ENCODE measurements around the gene FGGY.

FGGY gene

DNA sequence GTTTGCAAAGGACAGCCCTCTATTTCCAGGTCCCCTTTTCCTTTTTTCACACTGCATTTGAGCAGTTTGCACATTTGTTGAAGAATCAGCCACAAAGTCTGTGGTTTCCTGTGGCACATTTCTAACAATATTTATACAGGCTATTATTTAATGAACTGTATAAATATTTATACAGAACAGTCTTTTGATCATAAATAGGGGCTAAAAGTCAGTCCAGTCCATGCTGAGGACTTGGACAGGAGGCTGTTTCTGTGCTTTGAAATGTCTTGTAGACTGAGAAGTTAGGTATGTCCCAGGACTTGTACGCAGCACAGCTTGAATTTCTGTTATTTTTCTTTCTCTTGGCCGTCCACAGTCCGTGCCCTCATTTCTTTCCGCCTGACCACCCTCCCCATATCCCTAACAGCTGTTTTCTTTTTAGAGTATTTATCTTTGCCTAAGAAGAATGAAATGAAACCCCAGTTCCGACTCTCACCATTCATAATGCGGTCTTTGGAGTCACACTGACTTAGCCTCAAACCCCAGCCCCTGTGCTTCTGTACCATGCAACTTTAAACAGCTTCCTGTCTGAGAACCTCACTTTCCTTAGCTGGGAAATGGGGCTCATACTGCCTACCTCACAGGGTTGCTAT is 19.7 kb downstream of the FGGY start:
- H3K9ac ChIP-seq (ENCODE audit: low read depth, low read length), result no peak overlapping the region
- no peaks in the 10 kb centered on the region for H3K27me3 ChIP-seq (ENCODE audit: insufficient read depth, low read length)
- peaks cover 9% of the 10 kb centered on the region; the same call in 1 of the 2 replicates for H3K4me1 ChIP-seq (ENCODE audit: insufficient read depth, low read length)
- no peak overlapping the region for H3K4me3 ChIP-seq (ENCODE audit: low read length)
- 93% methylated on average over 6 of the region's 6 CpGs for WGBS
- no peaks in the 10 kb centered on the region for H3K9me3 ChIP-seq (ENCODE audit: insufficient read depth, low read depth, low read length)
- H3K36me3 ChIP-seq (ENCODE audit: insufficient read depth, low read length), result no peaks in the 10 kb centered on the region
- no peak overlapping the region for H3K27ac ChIP-seq (ENCODE audit: low read depth, low read length)

DNA sequence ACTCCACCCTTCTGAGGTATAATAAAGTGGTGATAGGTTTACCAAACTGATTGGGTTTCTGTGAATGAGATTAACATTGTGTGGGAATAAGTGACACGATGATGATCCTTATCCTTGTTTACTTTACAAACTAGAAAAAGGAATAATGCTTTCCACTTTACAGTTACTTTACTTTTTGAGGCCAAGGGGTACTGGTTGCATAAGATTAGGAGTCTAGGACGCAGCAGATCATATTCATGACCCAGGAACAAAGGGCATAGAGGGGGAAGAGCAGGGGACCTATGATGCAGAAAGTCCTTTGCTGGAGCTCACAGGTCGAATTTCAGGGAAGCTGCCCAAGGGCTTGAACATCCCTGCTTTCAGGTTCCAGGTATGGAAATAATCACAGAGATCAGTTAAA is 20.4 kb downstream of the FGGY start:
- no peak overlapping the region for H3K27ac ChIP-seq (ENCODE audit: low read depth, low read length)

DNA sequence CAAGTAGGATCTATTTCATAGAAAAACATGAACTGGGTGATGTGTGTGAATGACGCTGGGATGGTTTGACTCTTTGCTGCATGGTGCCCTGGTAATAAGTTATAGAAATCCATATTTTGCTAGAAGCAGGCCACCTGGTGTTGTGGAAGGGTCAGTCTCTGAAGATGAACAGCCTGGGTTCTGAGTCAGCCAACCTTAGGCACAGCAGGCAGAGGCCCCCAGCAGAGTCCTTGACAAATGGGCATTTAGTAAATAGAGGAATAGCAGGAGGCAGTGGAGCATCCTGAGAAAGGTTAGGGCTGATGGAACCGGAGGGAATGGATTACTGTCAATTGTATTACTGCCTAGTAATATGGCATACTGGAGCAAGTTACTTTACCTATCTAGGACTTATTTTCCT is 20.9 kb downstream of the FGGY start:
- 45% methylated on average over 2 of the region's 2 CpGs for WGBS
- no peak overlapping the region for H3K4me3 ChIP-seq (ENCODE audit: low read length)

More for the DNA sequence above, 20.4 kb downstream of the FGGY start:
- Histone ChIP-seq H3K9me3 (ENCODE audit: insufficient read depth, low read depth, low read length) (no peaks in the 10 kb centered on the region), H3K27me3 (ENCODE audit: insufficient read depth, low read length) (no peaks in the 10 kb centered on the region), H3K36me3 (ENCODE audit: insufficient read depth, low read length) (no peaks in the 10 kb centered on the region), H3K9ac (ENCODE audit: low read depth, low read length) (no peak overlapping the region), H3K4me1 (ENCODE audit: insufficient read depth, low read length) (peaks cover 9% of the 10 kb centered on the region; the same call in 1 of the 2 replicates), H3K4me3 (ENCODE audit: low read length) (no peak overlapping the region)
- WGBS, result 79% methylated on average over 2 of the region's 3 CpGs

DNA sequence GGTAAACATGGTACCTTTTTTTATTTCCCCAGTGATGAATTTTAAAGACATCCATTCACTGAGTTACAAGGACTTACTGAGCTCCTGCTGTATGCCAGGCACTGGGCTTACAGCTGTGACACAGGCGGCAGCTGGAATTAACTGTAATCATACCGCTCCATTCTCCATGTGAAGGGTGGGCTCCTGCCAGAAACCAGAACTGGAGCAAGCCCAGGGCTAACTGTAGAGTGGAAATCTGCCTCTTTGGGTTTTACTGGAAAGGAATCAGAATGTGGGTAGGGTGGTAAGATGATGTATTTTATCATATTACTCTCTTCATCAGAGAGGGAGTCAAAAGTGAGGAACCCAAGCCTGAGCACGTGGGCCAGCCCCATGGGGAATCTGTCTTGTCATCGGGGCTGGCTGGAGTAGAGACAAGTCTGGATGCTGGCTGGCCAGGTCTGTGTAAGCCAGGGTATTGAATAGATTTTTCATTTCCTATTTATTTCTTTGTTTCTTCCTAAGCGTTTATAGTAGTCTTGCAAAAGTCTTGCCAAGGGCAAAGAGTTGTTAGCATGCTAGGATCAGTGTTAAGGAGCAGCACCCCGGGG is 21.5 kb downstream of the FGGY start:
- Histone ChIP-seq H3K4me3 (ENCODE audit: low read length) (no peak overlapping the region), H3K4me1 (ENCODE audit: insufficient read depth, low read length) (peaks cover 9% of the 10 kb centered on the region; the same call in 1 of the 2 replicates), H3K9ac (ENCODE audit: low read depth, low read length) (no peak overlapping the region), H3K9me3 (ENCODE audit: insufficient read depth, low read depth, low read length) (no peaks in the 10 kb centered on the region), H3K27ac (ENCODE audit: low read depth, low read length) (no peak overlapping the region), H3K27me3 (ENCODE audit: insufficient read depth, low read length) (no peaks in the 10 kb centered on the region), H3K36me3 (ENCODE audit: insufficient read depth, low read length) (no peaks in the 10 kb centered on the region)
- 94% methylated on average over 6 of the region's 6 CpGs for WGBS

More for the DNA sequence above, 20.9 kb downstream of the FGGY start:
- Histone ChIP-seq H3K4me1 (ENCODE audit: insufficient read depth, low read length) (peaks cover 9% of the 10 kb centered on the region; the same call in 1 of the 2 replicates), H3K36me3 (ENCODE audit: insufficient read depth, low read length) (no peaks in the 10 kb centered on the region), H3K9ac (ENCODE audit: low read depth, low read length) (no peak overlapping the region), H3K9me3 (ENCODE audit: insufficient read depth, low read depth, low read length) (no peaks in the 10 kb centered on the region), H3K27ac (ENCODE audit: low read depth, low read length) (no peak overlapping the region), H3K27me3 (ENCODE audit: insufficient read depth, low read length) (no peaks in the 10 kb centered on the region)

DNA sequence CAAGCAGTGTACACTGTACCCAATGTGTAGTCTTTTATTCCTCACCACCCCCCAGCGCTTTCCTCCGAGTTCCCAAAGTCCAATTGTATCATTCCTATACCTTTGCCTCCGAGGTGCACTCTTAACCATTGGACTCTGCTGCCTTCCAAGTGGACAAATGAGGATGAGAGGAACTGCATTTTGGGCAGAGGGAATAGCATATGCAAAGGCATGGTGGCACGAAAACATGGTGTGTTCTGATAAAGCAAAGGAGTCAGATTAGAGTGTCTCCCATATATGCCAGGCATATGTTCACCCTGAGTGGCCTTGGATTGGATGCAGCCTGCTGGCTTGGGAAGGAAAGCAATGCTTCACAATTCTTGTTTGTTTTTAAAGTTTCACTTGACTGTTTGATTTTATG is 25.5 kb downstream of the FGGY start:
- WGBS, result 93% methylated on average over 4 of the region's 4 CpGs
- Histone ChIP-seq H3K4me1 (ENCODE audit: insufficient read depth, low read length) (no peaks in the 10 kb centered on the region; the same call in 1 of the 2 replicates), H3K9me3 (ENCODE audit: insufficient read depth, low read depth, low read length) (no peaks in the 10 kb centered on the region), H3K4me3 (ENCODE audit: low read length) (no peak overlapping the region), H3K27me3 (ENCODE audit: insufficient read depth, low read length) (no peaks in the 10 kb centered on the region), H3K27ac (ENCODE audit: low read depth, low read length) (no peak overlapping the region), H3K9ac (ENCODE audit: low read depth, low read length) (no peak overlapping the region), H3K36me3 (ENCODE audit: insufficient read depth, low read length) (no peaks in the 10 kb centered on the region)

DNA sequence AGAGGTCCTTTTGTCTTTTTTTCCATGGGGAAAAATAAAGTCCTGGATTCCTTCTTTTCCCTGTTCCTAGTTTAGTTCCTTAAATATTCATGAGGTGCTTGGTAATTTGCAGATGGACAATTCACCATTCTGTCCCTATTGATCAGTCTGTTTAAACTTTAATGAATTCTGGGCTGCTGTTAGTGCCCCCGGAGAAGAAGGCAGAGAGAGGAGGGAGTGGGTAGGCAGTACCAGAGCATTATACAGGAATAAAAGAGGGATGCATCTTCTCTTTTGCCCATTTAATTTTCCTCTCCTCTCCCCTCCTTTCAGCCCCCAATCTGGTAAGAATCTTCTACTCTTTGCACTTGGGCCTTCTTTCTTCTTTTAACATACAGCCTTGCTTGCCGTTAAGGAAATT is 25.9 kb downstream of the FGGY start:
- WGBS, result 90% methylated on average over 2 of the region's 2 CpGs
- Histone ChIP-seq H3K27ac (ENCODE audit: low read depth, low read length) (no peak overlapping the region), H3K4me1 (ENCODE audit: insufficient read depth, low read length) (no peaks in the 10 kb centered on the region), H3K36me3 (ENCODE audit: insufficient read depth, low read length) (no peaks in the 10 kb centered on the region), H3K27me3 (ENCODE audit: insufficient read depth, low read length) (no peaks in the 10 kb centered on the region), H3K9ac (ENCODE audit: low read depth, low read length) (no peak overlapping the region), H3K4me3 (ENCODE audit: low read length) (no peak overlapping the region), H3K9me3 (ENCODE audit: insufficient read depth, low read depth, low read length) (no peaks in the 10 kb centered on the region)

DNA sequence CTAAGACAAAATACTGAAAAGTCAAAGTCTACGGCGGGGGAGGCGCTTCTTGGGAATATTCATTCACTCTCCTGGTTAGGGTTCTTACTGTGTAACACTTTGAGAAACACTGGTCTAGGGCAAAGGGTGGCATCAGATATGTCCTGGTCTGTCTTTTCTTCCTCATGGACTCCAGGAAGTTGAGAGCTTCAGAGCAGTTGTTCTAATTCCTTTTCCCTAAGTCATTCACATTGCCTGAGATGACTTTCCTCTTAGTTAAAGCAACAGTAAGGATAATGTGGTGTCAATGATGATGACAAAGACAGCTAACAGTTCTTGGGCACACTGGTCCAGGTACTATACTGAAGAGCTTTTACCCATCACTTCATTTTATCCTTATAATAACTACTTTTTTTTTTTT is 27.0 kb downstream of the FGGY start:
- Histone ChIP-seq H3K27ac (ENCODE audit: low read depth, low read length) (no peak overlapping the region), H3K9me3 (ENCODE audit: insufficient read depth, low read depth, low read length) (no peaks in the 10 kb centered on the region), H3K36me3 (ENCODE audit: insufficient read depth, low read length) (no peaks in the 10 kb centered on the region), H3K27me3 (ENCODE audit: insufficient read depth, low read length) (no peaks in the 10 kb centered on the region), H3K9ac (ENCODE audit: low read depth, low read length) (no peak overlapping the region), H3K4me3 (ENCODE audit: low read length) (no peak overlapping the region), H3K4me1 (ENCODE audit: insufficient read depth, low read length) (no peaks in the 10 kb centered on the region)
- WGBS, result 99% methylated on average over 3 of the region's 3 CpGs

DNA sequence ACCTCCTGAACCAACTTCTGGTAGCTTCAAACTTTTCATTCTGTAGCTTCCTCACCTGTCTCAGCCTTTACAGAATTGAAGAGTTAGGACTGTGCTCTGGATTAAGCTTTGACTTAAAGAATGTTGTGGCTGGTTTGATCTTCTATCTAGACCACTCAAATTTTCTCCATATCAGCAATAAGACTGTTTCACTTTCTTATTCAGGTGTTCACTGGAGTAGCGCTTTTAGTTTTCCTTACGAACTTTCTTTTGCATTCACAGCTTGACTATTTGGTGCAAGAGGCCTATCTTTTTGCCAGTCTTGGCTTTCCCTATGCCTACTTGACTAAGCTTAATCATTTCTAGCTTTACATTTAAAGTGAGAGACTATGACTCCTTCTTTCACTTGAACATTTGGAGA is 31.5 kb downstream of the FGGY start:
- WGBS, result 97% methylated on average over 2 of the region's 2 CpGs
- no peaks in the 10 kb centered on the region for H3K27me3 ChIP-seq (ENCODE audit: insufficient read depth, low read length)
- no peaks in the 10 kb centered on the region for H3K4me1 ChIP-seq (ENCODE audit: insufficient read depth, low read length)
- no peak overlapping the region for H3K27ac ChIP-seq (ENCODE audit: low read depth, low read length)
- H3K36me3 ChIP-seq (ENCODE audit: insufficient read depth, low read length), result no peaks in the 10 kb centered on the region
- H3K9ac ChIP-seq (ENCODE audit: low read depth, low read length), result no peak overlapping the region
- H3K9me3 ChIP-seq (ENCODE audit: insufficient read depth, low read depth, low read length), result no peaks in the 10 kb centered on the region
- no peak overlapping the region for H3K4me3 ChIP-seq (ENCODE audit: low read length)

DNA sequence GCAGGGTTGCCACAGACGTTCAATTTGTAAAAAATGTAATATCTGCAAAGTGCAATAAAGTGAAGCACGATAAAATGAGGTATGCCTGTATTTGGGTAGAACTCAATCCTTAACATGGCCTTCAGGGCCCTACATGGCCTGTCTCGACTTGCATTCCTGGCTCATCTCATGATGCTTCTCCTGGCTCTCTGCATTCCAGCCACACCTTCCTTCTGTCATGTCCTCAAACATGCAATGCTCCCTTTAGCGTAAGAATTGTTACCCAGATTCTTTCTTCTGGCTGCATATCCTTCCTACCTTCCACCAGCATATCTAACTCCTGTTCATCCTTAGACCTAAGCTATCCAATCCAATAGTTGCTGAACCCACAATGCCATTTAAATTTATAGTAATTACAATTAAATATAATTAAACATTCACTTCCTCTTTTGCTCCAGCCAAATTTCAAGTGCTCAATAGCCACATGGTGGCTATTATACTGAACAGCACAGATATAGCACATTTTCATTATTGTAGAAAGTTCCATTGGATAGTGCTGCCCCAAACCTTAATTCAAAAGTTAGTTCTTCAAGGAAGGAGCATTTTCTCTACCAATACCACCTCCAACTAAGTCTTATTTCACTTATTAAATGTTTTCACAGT is 32.6 kb downstream of the FGGY start:
- Histone ChIP-seq H3K4me1 (ENCODE audit: insufficient read depth, low read length) (no peaks in the 10 kb centered on the region), H3K9ac (ENCODE audit: low read depth, low read length) (no peak overlapping the region), H3K36me3 (ENCODE audit: insufficient read depth, low read length) (no peaks in the 10 kb centered on the region), H3K27me3 (ENCODE audit: insufficient read depth, low read length) (no peaks in the 10 kb centered on the region), H3K9me3 (ENCODE audit: insufficient read depth, low read depth, low read length) (no peaks in the 10 kb centered on the region), H3K27ac (ENCODE audit: low read depth, low read length) (no peak overlapping the region), H3K4me3 (ENCODE audit: low read length) (no peak overlapping the region)
- 95% methylated on average over 4 of the region's 4 CpGs for WGBS

DNA sequence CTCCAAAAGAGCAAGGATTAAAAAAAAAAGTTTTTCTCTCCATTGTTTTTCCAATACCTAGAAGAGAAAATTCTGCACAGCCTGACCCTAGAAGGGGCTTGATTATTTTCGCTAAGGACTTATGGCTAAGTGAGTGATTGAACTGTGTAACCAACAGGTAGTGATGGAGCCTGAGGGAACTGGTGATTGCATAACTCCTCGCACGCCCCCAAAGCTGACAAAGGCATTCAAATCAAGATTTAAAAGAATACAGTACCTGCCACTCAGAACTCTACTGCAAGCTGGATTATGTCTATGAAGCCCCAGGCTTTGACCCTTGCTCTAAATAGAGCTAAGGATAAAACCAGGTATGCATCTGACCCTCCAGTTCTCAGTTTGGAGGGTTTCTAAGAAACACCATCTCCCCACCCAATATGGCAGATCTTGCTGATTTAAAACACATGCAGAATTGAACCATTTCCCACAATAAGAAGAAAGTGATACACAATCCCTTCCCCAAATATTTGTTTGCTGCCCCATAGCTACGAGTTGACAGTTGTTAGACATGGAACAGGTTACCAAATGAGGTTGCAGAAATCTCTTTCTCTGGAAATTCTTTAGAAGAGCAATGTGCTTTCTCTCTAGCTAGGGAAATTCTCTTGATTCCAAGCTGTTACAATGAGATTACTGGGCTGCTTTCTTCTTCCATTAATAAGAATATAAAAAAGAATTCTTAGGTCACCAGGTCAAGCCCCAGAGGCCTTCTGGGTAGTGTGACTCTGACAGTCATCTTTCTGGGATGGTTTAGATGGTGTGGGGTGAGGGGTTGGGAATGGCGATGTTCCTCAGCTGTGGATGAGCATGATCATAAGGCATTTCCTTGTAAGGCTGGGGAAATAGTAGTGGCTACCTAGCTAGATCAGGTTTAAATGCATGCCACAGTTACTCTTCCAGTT is 35.1 kb downstream of the FGGY start:
- Histone ChIP-seq H3K27me3 (ENCODE audit: insufficient read depth, low read length) (no peaks in the 10 kb centered on the region), H3K27ac (ENCODE audit: low read depth, low read length) (no peak overlapping the region), H3K9me3 (ENCODE audit: insufficient read depth, low read depth, low read length) (no peaks in the 10 kb centered on the region), H3K4me3 (ENCODE audit: low read length) (no peak overlapping the region), H3K36me3 (ENCODE audit: insufficient read depth, low read length) (no peaks in the 10 kb centered on the region), H3K4me1 (ENCODE audit: insufficient read depth, low read length) (no peaks in the 10 kb centered on the region), H3K9ac (ENCODE audit: low read depth, low read length) (no peak overlapping the region)
- 95% methylated on average over 5 of the region's 5 CpGs for WGBS

DNA sequence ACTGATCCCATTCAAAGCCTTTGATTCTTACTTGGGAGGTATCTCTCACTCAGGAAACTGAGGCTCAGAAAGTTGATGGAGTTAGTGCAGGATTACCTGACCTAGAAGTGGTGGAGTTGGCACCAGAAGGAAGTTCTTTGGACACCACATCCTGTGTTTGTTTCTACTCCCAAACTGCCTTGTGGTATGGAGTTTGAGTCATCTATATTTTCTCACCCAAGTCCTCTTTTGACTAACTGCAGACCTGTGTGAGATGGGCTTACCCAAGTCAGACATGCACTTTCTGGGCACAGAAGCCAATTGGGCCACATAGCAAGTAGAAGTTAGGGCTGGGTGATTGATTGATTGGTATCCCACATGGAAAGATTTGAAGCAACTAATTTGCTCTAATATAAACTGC is 36.1 kb downstream of the FGGY start:
- Histone ChIP-seq H3K36me3 (ENCODE audit: insufficient read depth, low read length) (no peaks in the 10 kb centered on the region), H3K27ac (ENCODE audit: low read depth, low read length) (no peak overlapping the region), H3K4me1 (ENCODE audit: insufficient read depth, low read length) (no peaks in the 10 kb centered on the region), H3K27me3 (ENCODE audit: insufficient read depth, low read length) (no peaks in the 10 kb centered on the region), H3K4me3 (ENCODE audit: low read length) (no peak overlapping the region), H3K9ac (ENCODE audit: low read depth, low read length) (no peak overlapping the region), H3K9me3 (ENCODE audit: insufficient read depth, low read depth, low read length) (no peaks in the 10 kb centered on the region)
